Coronary artery (tissue), 2 donors: Measurements from ENCODE around the gene HOXD8.

Source experiments
- DNase-seq: peaks from one replicate; pipeline ENCODE4 v3.0.0-alpha.2; 2017; ENCODE audit warnings: low spot score
- H3K27ac ChIP-seq, 2 donors: fragments of 200-600 bp; sonication (generic); one replicate each; pipeline ENCODE4 v1.5.1; 2016 to 2019
- H3K4me3 ChIP-seq: fragments of 200-600 bp; sonication (generic); 2 replicates; pipeline ENCODE4 v1.5.1; 2016; ENCODE audit warnings: mild to moderate bottlenecking, moderate library complexity
- TF ChIP-seq, protein P1 (sequence below): fragments of 200-600 bp; sonication (generic); IDR thresholded peaks from one replicate; pipeline ENCODE4 v1.5.1; 2019; ENCODE audit warnings: antibody characterized with exemption

HOXD8 gene

DNA sequence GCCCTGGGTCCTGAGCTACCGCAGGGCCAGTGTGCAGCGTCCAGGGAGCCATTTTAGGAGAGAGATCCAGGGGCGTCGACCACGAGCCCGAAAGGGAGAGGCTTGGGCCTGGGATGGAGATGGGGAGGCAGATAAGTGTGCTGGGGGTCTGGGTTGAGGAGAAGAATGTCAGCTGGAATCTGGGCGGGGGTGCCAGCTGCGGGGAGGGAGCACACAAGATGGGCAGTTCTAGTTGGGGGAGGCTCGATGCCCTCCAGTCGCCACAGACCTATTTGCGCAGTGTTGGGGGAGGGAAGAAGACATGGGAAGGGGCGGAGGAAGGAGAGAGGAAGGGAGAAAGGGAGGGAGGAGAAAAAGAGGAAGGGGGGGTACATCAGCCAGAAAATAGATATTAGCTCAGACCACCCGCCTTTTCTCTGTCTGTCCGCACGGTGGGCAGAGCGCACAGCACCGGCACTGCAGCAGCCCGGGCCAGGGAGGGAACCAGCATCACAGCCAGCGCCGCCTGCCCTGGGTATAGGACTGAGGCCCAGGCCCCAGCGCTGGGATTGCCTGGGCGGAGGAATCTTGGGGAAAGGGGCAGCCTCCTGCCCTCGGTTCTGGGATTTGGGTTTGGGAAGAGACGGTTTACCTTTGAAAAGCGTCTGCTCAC, 24.3 kb upstream of the HOXD8 start:
- peak overlapping the region; percentile 53 for H3K4me3 ChIP-seq
- H3K27ac ChIP-seq, result no peak overlapping the region

GRCh38 chr2:176105730-176106580, 23.6 kb upstream of the HOXD8 start:
- no peak overlapping the region for H3K27ac ChIP-seq
- peak overlapping the region; percentile 67 for H3K4me3 ChIP-seq

More for the DNA sequence above, 24.3 kb upstream of the HOXD8 start:
- TF ChIP-seq, protein P1, sequence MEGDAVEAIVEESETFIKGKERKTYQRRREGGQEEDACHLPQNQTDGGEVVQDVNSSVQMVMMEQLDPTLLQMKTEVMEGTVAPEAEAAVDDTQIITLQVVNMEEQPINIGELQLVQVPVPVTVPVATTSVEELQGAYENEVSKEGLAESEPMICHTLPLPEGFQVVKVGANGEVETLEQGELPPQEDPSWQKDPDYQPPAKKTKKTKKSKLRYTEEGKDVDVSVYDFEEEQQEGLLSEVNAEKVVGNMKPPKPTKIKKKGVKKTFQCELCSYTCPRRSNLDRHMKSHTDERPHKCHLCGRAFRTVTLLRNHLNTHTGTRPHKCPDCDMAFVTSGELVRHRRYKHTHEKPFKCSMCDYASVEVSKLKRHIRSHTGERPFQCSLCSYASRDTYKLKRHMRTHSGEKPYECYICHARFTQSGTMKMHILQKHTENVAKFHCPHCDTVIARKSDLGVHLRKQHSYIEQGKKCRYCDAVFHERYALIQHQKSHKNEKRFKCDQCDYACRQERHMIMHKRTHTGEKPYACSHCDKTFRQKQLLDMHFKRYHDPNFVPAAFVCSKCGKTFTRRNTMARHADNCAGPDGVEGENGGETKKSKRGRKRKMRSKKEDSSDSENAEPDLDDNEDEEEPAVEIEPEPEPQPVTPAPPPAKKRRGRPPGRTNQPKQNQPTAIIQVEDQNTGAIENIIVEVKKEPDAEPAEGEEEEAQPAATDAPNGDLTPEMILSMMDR, result no peak
- no peak for DNase-seq

DNA sequence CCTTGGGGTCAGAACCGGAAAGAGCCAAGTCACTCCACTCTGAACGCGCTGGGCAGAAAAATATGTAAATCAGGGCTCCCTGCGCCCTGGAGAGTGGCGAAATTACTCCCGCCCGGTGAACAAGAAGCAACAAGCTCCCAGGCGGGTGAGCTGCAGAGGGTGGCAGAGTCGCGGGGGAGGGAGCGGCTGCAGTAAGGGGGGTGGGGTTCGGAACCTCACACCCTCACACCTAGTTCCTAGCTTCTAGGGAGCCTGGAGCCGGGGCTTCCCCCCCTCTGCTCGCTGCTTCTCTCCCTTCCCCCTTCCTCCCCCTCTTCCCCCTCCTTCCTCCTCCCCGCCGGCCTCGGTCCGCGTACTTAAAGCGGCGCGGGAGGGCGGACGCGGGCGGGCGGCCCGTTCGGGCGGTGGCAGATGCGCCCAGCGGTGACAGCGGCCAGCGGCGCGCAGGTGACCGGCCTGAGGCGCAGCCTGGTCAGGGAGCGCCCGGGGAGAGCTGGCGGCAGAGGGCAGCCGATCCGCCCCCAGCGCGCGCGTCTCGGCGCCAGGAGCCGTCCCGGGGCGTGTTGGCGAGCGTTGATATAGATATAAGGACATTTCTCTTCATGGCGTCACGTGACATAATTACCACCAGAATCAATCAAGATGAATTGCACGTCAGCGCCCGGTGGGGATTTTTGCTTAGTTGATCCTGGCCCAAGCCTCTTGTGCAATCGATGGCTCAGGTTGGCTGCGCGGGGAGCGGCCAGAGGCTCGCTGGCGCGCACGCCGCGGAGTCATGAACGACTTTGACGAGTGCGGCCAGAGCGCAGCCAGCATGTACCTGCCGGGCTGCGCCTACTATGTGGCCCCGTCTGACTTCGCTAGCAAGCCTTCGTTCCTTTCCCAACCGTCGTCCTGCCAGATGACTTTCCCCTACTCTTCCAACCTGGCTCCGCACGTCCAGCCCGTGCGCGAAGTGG, 22.6 kb upstream of the HOXD8 start, which contains the start of gene HOXD11:
Gene HOXD11 (plus strand): TSS at position 700 of the 959 bp plus-strand sequence. CDS start 76 bp downstream, at position 776.
- peak within 1 kb of the TSS; percentile 67 for H3K4me3 ChIP-seq
- no peak for DNase-seq
- H3K27ac ChIP-seq, result no peak within 1 kb of the TSS
- TF ChIP-seq, protein P1, result no peak

More at GRCh38 chr2:176105730-176106580, 23.6 kb upstream of the HOXD8 start:
- TF ChIP-seq, protein P1, result no peak
- no peak for DNase-seq

GRCh38 chr2:176107731-176108181, 21.7 kb upstream of the HOXD8 start:
- DNase-seq, result no peak
- H3K27ac ChIP-seq, result no peak overlapping the region
- H3K4me3 ChIP-seq, result peak overlapping the region; percentile 67
- TF ChIP-seq, protein P1, result no peak

- H3K27ac ChIP-seq, result no peak overlapping the region
- TF ChIP-seq, protein P1, result no peak
These were observed 20.2 kb upstream of the HOXD8 start for GRCh38 chr2:176109192-176109901.

DNA sequence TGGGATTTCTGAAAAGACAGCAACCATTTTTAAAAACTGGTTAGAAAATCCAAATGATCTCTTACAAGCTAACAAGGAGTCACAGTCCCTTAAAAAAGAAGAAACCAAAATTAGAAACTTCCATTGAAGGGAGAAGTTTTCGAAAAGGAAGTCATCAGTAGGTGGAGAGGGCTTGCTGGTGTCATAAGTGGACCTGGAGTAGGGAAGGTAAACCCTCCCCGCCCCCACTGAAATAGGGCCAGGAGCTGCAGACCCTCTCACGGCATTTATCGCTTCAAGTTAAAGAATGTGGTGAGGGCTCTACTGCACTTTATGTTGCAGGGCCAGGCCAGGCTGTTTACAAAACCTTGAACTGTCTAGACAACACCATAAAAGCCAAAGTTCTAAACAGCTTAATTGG, 19.6 kb upstream of the HOXD8 start:
- no peak overlapping the region for H3K4me3 ChIP-seq
- no peak overlapping the region for H3K27ac ChIP-seq
- DNase-seq, result no peak
- TF ChIP-seq, protein P1, result no peak

More at GRCh38 chr2:176109192-176109901, 20.2 kb upstream of the HOXD8 start:
- H3K4me3 ChIP-seq, result peak overlapping the region; percentile 36
- no peak for DNase-seq
